Mucosa of rectum (tissue), 2 donors: ENCODE results near the gene GPX2.
A peak's percentile ranks its signal among the peaks of the same experiment; 100 is the strongest.

Experiments used
- H3K27ac ChIP-seq, 2 donors: one replicate each; pipeline ENCODE4 v1.7.0; 2013; ENCODE audit warnings: inconsistent platforms in 2 of 2, low read depth in 2 of 2, low read length in 2 of 2
- H3K27me3 ChIP-seq, 2 donors: one replicate each; pipeline ENCODE4 v1.7.0; 2013; ENCODE audit warnings: low read length in 2 of 2; ENCODE audit not compliant: control insufficient read depth in 2 of 2, insufficient read depth in 2 of 2
- H3K36me3 ChIP-seq, 2 donors: one replicate each; pipeline ENCODE4 v1.7.0; 2013; ENCODE audit warnings: low read length in 2 of 2; ENCODE audit not compliant: control insufficient read depth in 2 of 2, insufficient read depth in 2 of 2
- H3K4me1 ChIP-seq, 2 donors: one replicate each; pipeline ENCODE4 v1.7.0; 2013; ENCODE audit warnings: low read length in 2 of 2, mild to moderate bottlenecking in 1 of 2; ENCODE audit not compliant: control insufficient read depth in 2 of 2, insufficient read depth in 2 of 2
- H3K4me3 ChIP-seq, 2 donors: one replicate each; pipeline ENCODE4 v1.7.0; 2013; ENCODE audit warnings: low read length in 2 of 2
- H3K9ac ChIP-seq, 2 donors: one replicate each; pipeline ENCODE4 v1.7.0; 2013; ENCODE audit warnings: low read length in 2 of 2, low read depth in 1 of 2, mild to moderate bottlenecking in 1 of 2
- H3K9me3 ChIP-seq, 2 donors: one replicate each; pipeline ENCODE4 v1.7.0; 2013; ENCODE audit warnings: low read length in 2 of 2; ENCODE audit not compliant: control insufficient read depth in 2 of 2
- donor health status: healthy.
- donor health status: Normal muscosa, but diverticular disease.

Gene GPX2

DNA sequence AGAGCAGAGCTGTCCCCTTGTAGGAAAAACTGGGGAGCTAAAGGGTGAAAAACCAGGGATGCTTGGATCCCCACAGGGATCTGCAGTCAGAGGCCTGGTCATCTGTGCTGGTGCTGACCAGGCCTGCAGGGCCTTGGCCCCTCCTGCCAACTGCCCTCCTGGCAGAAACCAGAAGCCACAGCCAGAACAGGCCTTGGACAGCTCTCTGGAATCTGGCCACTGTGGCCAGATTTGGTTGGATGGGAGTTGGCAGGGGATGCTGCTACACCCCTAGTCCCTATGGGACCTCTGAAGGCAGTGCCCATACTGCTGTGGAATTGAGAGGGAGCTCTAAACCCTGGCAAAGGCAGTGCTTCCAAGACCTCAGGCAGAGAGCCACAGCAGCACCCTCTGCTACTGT lies 9.2 kb upstream of the GPX2 start:
- Histone ChIP-seq H3K4me1 (no peaks in the 10 kb centered on the region), H3K27me3 (no peaks in the 10 kb centered on the region), H3K4me3 (no peak overlapping the region), H3K9ac (no peak overlapping the region), H3K27ac (no peak overlapping the region), H3K36me3 (peaks cover 4 to 17% of the 10 kb centered on the region in 2 donors), H3K9me3 (no peaks in the 10 kb centered on the region)

DNA sequence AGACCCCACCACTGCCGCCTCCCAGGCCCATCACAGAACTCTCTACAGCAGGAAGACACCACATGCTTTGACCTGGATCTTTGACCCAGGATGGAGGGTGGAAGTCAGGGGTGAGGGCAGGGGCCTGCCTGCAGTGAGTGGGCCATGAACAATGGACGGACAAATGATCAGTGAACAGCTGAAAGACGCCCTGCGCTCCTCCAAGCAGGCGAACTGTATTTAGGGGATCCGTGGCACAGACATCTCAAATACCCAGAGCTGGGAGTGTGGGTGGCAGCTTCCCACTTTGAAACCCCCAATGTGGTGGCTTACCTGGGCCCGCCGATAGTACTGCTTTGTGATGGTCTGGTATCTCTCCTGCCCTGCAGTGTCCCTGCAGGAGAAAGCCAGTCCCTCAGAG lies 8.7 kb upstream of the GPX2 start:
- H3K27ac ChIP-seq: no peak overlapping the region

DNA sequence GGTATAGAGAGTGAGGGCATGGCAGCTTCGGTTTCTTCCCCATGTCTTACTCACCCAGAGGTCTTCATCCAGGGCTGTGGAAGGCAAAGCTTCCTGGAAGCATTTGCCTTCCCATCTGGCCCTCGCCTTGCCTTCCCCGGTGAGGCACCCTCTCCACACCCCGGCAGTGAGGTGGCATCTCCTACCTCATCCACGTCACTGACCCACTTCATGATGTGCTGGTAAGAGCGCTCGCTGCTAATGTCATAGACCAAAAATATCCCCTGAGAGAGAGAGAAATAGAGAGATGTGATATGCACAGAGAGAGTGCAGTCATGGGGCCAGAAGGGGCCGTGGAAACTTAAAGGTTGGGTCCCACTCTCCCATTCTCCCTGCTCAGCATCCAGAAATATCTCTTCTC lies 8.3 kb upstream of the GPX2 start:
- Histone ChIP-seq H3K9ac (no peak overlapping the region), H3K4me1 (no peaks in the 10 kb centered on the region), H3K27me3 (no peaks in the 10 kb centered on the region), H3K4me3 (no peak overlapping the region), H3K9me3 (no peaks in the 10 kb centered on the region), H3K36me3 (peaks cover 8 to 17% of the 10 kb centered on the region in 2 donors), H3K27ac (no peak overlapping the region)

More for the DNA sequence above, 8.7 kb upstream of the GPX2 start:
- no peaks in the 10 kb centered on the region for H3K27me3 ChIP-seq
- no peaks in the 10 kb centered on the region for H3K9me3 ChIP-seq
- no peaks in the 10 kb centered on the region for H3K4me1 ChIP-seq
- no peak overlapping the region for H3K4me3 ChIP-seq
- peaks cover 5 to 17% of the 10 kb centered on the region in 2 donors for H3K36me3 ChIP-seq
- H3K9ac ChIP-seq: no peak overlapping the region

DNA sequence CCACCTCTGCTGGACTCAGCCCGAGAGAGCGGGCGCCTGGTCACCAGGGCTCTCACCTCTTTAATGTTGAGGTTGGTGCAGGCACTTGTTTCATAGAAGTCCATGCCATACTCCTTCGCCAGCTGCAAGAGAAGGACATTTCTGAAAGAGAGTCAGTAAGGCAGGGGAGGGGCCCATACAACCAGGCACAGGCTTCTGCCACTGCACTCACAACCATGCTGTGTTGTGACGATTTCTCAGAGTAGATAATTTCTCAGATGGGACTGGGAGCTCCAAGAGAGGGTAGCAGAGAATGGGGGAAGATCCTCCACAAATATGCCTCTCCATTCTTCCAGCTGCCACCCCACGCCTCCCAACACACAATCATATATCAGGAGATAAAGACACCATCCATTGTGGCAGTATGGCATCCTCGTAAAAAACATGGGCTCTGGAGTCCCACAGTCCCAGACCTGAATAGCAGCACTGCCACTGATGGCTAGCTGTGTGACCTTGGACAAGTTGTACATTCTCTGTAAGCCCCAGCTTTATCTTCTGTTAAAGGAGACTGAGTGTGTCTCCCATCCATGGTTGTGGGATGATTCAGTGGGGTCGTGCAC lies 6.2 kb upstream of the GPX2 start:
- Histone ChIP-seq H3K27ac (no peak overlapping the region), H3K4me1 (peaks cover 4 to 5% of the 10 kb centered on the region in 2 donors), H3K9ac (no peak overlapping the region), H3K9me3 (no peaks in the 10 kb centered on the region), H3K36me3 (peaks cover 6 to 17% of the 10 kb centered on the region in 2 donors), H3K4me3 (no peak overlapping the region), H3K27me3 (no peaks in the 10 kb centered on the region)

DNA sequence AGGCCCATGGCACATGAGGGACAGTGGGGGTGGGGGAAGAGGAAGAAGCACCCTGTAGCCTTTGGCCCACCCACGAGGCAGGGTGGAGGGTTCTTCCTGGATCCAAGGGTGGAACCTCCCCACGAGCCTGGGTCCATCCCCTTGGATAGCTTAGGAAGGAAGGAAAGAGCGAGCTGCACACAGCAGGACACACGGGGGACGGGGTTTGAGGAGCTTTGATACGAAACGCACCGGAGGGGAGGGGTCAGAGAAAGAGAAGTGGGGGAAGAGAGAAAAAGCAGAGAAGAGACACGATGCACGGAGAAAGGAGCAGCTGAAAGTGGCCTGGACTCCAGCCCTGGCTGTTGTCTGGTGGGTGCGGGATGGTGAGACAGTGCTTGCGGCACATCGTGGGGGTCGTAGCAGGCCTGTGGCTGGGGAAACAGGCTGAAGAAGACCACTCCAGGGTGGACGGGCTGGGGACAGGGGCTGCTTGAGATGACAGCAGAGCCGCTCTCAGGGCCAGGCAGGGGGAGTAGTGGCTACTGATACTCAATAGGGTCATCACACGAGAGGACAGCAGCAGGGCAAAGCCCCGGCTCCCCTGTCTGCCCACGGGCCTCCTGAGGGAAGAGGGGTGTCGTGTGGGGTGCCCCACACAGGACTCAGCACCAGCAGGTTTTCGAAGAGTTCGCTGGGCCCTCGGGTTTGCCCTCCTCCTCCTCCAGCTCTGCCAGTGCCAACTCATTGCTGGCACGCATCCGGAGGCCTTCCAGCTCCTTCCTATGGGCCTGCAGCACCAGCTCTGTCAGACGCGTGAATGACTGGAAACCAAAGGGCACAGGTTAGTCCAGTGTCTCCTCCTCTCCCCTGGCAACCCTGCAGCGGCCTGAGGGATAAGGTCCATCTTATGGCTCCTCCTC lies 5.4 kb upstream of the GPX2 start:
- no peak overlapping the region for H3K4me3 ChIP-seq
- H3K9me3 ChIP-seq: no peaks in the 10 kb centered on the region
- no peaks in the 10 kb centered on the region for H3K27me3 ChIP-seq
- peaks cover 4 to 17% of the 10 kb centered on the region in 2 donors for H3K36me3 ChIP-seq
- H3K4me1 ChIP-seq: peaks cover 12 to 13% of the 10 kb centered on the region in 2 donors
- no peak overlapping the region for H3K27ac ChIP-seq
- H3K9ac ChIP-seq: no peak overlapping the region

DNA sequence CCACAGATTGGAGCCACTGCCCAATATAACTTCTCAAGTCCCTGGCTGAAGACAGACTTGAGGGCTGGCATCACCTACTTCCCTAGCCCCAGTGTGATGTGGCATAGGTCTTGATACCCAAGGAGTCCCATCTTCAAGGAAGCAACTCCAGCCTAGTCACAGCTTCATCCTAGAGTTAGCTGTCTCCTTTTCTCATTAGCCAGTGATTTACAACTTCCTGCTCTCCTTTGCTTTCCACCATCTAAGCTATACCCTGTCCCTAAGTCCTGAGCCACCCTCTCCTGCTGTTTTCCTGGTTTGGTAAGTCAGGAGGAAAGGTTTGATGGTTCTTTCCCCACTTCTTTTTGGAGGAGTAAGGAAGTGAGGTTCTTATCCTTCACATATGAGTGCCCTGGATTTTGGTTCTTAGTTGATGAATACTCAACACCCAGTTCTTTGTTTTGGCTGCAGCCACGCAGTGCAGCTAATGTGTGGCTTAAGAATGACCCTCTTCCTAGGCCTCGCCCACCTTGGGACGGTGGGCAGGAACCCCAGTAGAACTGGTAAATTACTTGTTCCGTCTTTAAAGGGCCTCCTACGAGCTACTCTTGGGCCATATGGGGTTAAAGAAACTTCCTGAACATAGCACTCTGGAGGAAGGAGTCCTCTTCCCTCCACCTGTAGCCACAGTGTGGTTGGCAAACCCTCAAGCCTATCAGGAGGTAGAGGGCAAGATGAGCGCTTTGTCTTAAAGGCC lies 3.9 kb upstream of the GPX2 start:
- Histone ChIP-seq H3K27me3 (no peaks in the 10 kb centered on the region), H3K27ac (no peak overlapping the region), H3K4me3 (no peak overlapping the region), H3K9me3 (no peaks in the 10 kb centered on the region), H3K4me1 (peaks cover 14 to 17% of the 10 kb centered on the region in 2 donors), H3K36me3 (peaks cover 7 to 17% of the 10 kb centered on the region in 2 donors), H3K9ac (no peak overlapping the region)

DNA sequence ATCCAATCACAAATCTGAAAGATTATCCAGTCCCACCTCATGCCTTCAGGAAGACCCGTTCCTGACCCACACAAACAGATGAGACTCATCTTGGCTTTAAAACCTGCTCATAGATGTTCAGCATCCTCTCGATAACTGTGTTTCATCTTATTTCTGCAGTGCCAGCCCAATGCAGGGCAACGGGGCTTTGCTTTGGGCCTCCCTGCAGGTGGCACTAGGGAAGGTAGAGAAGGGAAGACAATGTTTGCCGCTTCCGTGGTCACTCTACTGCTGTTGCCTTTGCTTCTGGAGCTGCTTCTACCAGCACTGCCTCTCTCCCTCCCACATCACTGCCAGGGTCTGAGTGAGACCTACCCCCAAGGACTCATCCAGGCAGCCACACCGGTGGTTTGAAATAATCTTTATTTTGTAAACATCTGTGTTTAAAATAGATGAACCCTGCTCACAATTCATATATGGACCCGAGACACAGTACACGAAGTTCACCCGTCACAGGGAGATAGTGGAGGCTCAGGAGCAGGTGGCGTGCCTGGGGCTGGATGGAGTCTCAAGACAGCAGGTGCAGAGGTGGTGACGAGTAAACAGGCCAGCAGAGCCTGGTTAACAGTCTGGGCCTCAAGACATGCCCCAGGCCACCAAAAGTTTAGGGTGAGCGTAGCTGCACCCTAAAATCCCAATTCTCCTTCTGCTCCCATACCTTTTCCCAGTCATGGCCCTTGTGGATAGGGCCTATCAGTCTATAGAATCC lies 3.1 kb upstream of the GPX2 start:
- peaks cover 7 to 13% of the 10 kb centered on the region in 2 donors for H3K36me3 ChIP-seq
- no peaks in the 10 kb centered on the region for H3K9me3 ChIP-seq
- peaks cover 16 to 20% of the 10 kb centered on the region in 2 donors for H3K4me1 ChIP-seq
- no peak overlapping the region for H3K4me3 ChIP-seq
- no peak overlapping the region for H3K27ac ChIP-seq
- no peaks in the 10 kb centered on the region for H3K27me3 ChIP-seq
- H3K9ac ChIP-seq: no peak overlapping the region

DNA sequence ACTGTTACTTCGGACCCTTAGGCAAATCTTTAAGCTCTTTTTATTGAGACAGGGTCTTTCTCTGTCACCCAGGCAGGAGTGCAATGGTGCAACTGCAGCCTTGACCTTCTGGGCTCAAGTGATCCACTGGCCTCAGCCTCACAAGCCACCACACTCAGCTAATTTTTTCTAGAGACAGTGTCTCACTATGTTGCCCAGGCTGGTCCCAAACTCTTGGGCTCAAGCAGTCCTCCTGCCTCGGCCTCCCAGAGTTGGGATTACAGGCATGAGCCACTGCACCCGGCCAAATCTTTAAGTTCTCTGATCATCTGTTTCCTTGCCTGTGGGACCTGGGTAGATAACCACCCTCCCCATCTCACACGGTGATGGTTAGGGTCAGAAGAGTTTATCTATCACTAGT lies 2.3 kb upstream of the GPX2 start:
- Histone ChIP-seq H3K9ac (no peak overlapping the region), H3K4me3 (no peak overlapping the region), H3K9me3 (no peaks in the 10 kb centered on the region), H3K36me3 (peaks cover 7 to 17% of the 10 kb centered on the region in 2 donors), H3K27ac (no peak overlapping the region), H3K4me1 (peaks cover 23 to 27% of the 10 kb centered on the region in 2 donors), H3K27me3 (no peaks in the 10 kb centered on the region)

DNA sequence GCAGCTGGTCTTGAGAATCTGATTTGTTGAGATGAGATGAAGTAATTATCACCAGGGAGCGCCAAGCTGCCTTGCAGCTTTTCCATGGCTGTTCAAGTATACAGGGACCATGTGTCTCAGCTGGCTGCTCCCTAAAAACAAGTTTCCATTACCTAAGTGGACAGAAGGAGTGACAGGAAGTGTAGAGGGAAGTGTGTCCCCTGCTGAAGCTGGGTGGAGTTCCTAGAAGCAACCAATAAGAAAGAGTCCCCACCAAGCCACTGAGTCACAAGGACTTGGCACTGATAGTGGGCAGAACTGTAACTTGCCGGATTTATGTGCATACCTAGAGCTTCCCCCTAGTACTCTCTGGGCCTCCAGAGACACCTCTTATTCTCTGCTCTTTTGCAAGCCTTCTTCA lies 1.5 kb upstream of the GPX2 start:
- Histone ChIP-seq H3K27me3 (no peaks in the 10 kb centered on the region), H3K27ac (peak overlapping the region; percentile 16 to 82), H3K4me1 (peaks cover 30 to 35% of the 10 kb centered on the region in 2 donors), H3K9ac (no peak overlapping the region), H3K36me3 (peaks cover 7 to 23% of the 10 kb centered on the region in 2 donors), H3K9me3 (no peaks in the 10 kb centered on the region), H3K4me3 (no peak overlapping the region)
